Tibial nerve (tissue), 4 donors: ENCODE measurements around the gene RAB3A. TPM values are rescaled to one million over a fixed set of nuclear protein-coding genes. Genes with fewer than 3 reads are reported as not detected.

Source experiments
- DNase-seq, 2 donors: peaks; one replicate each; pipeline ENCODE4 v3.0.0-alpha.2; 2019; ENCODE audit warnings: low spot score in 2 of 2
- H3K27ac ChIP-seq, 4 donors: fragments of 200-600 bp; sonication (generic) in 3 of 4; one replicate each; pipeline ENCODE4 v1.5.1; 2017 to 2019; ENCODE audit warnings: mild to moderate bottlenecking in 1 of 4
- H3K27me3 ChIP-seq, 2 donors: fragments of 200-600 bp; sonication (generic) in 1 of 2; one replicate each; pipeline versions ENCODE4 v1.5.1 to v1.6.0; 2017 to 2019
- H3K36me3 ChIP-seq, 3 donors: fragments of 200-600 bp; sonication (generic); one replicate each; pipeline ENCODE4 v1.5.1; 2018 to 2019
- H3K4me1 ChIP-seq, 4 donors: fragments of 200-600 bp; sonication (generic) in 3 of 4; one replicate each; pipeline ENCODE4 v1.5.1; 2017 to 2019
- H3K4me3 ChIP-seq, 4 donors: fragments of 200-600 bp; sonication (generic) in 3 of 4; one replicate each; pipeline ENCODE4 v1.5.1; 2017 to 2019; ENCODE audit warnings: mild to moderate bottlenecking in 1 of 4, moderate library complexity in 1 of 4
- H3K9me3 ChIP-seq, 4 donors: fragments of 200-600 bp; sonication (generic) in 3 of 4; one replicate each; pipeline ENCODE4 v1.5.1; 2017 to 2019
- EP300 ChIP-seq, 2 donors: sonication (generic); formaldehyde crosslinking; IDR thresholded peaks; one replicate each; pipeline ENCODE4 v1.6.1; 2017; ENCODE audit warnings: antibody characterized with exemption in 2 of 2, mild to moderate bottlenecking in 1 of 2
- POLR2A ChIP-seq, 2 donors: fragments of 450-650 bp; IDR thresholded peaks; one replicate each; pipeline ENCODE4 v1.6.1; 2017; ENCODE audit warnings: antibody characterized with exemption in 2 of 2, mild to moderate bottlenecking in 2 of 2, moderate library complexity in 2 of 2
- WGBS, 2 donors: methylation state at CpG; one replicate each; pipeline ENCODE4 v1.1.5; 2018; 5-methylcytosine and 5-hydroxymethylcytosine counted together
- total RNA-seq, 4 donors: library from RNA; depleted of rRNA; stranded (reverse); fragments of >200 nt; gene quantifications; one replicate each; pipeline ENCODE4 v1.1.0, GENCODE V29; 2016
- TF ChIP-seq, protein P1 (sequence below), 5 experiments: fragments of 200-600 bp in 3 of 5; fragments of 450-650 bp in 2 of 5; sonication (generic) in 3 of 5; IDR thresholded peaks; one replicate each; pipeline ENCODE4 v1.5.1; 2016 to 2019; ENCODE audit warnings: antibody characterized with exemption in 5 of 5, mild to moderate bottlenecking in 3 of 5, moderate library complexity in 2 of 5

The RAB3A gene
- total RNA-seq, 4 donors from 2014 or later: 1.5 to 5.1 (median 3.9) TPM; not detected in 1

DNA sequence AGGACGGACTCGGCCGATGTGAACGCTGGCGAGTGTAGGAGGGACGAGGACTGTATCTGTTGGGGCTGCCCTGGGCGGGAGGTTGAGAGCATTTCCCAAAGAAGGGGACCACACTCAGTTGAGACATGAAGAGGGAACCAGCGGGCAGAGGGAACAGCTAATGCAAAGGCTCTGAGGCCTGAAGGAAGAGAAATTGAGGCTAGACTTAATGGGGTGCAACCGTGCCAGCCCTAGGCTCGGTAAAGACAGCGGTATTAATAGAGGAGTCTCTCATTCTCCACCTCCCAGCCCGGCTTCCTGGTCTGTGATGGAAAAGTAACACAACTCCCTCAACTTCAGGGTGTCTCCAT, 9.7 kb downstream of the RAB3A start:
- Histone ChIP-seq H3K4me1 (peaks cover 0 to 28% (median 14%) of the 10 kb centered on the region in 4 donors), H3K36me3 (peaks cover 0 to 36% (median 0%) of the 10 kb centered on the region in 3 donors), H3K4me3 (peak overlapping the region in 3 of 4 donors; percentile 84 to 99 (median 89)), H3K27ac (peak overlapping the region in 2 of 4 donors; percentile 60 to 95), H3K9me3 (no peaks in the 10 kb centered on the region), H3K27me3 (no peaks in the 10 kb centered on the region)
- 55 to 64% methylated on average over 12 of the region's 12 CpGs for WGBS, 2 donors
- no peak for DNase-seq
- TF ChIP-seq, protein P1, sequence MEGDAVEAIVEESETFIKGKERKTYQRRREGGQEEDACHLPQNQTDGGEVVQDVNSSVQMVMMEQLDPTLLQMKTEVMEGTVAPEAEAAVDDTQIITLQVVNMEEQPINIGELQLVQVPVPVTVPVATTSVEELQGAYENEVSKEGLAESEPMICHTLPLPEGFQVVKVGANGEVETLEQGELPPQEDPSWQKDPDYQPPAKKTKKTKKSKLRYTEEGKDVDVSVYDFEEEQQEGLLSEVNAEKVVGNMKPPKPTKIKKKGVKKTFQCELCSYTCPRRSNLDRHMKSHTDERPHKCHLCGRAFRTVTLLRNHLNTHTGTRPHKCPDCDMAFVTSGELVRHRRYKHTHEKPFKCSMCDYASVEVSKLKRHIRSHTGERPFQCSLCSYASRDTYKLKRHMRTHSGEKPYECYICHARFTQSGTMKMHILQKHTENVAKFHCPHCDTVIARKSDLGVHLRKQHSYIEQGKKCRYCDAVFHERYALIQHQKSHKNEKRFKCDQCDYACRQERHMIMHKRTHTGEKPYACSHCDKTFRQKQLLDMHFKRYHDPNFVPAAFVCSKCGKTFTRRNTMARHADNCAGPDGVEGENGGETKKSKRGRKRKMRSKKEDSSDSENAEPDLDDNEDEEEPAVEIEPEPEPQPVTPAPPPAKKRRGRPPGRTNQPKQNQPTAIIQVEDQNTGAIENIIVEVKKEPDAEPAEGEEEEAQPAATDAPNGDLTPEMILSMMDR (IDR thresholded peaks at IDR 0.05): no peak
- TF ChIP-seq EP300 (IDR thresholded peaks at IDR 0.05) (no peak), POLR2A (IDR thresholded peaks at IDR 0.05) (no peak)

DNA sequence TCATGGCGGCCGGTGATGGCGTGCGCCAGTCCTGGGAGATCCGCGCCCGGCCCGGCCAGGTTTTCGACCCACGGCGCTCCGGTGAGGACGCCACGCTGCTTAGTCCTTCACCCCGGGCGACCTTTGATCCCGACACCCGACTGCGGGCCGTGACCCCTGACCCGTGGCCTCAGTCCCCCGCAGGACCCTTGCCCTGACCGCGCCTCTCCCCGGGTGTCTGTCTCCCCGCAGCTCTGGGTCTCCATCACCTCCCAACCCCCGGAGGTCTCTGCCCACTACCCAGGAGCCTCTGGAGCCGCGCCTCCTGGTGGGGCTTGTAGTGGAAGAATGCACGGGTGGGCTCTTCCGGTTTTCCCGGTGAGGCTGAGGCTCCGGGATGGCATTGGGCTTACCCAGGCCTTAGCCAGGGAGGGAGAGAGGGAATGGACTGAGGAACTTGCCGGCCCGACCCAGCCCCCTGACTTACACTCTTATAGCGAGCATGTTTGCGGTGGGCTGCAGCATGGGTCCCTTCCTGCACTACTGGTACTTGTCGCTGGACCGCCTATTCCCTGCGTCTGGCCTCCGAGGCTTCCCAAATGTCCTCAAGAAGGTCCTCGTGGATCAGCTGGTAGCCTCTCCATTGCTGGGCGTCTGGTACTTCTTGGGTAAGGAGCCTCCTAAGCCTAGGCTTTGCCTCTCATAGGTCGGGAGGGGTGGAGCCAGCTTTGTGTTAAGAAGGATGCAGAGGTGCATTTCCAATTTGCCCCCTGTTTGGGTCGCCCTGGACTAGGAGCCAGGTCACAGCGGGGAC, 10.3 kb downstream of the RAB3A start:
- no peaks in the 10 kb centered on the region for H3K9me3 ChIP-seq
- H3K4me1 ChIP-seq: peaks cover 0 to 28% (median 14%) of the 10 kb centered on the region in 4 donors
- TF ChIP-seq EP300 (IDR thresholded peaks at IDR 0.05) (no peak), POLR2A (IDR thresholded peaks at IDR 0.05) (no peak)
- TF ChIP-seq, protein P1 (IDR thresholded peaks at IDR 0.05): no peak
- H3K36me3 ChIP-seq: peaks cover 0 to 30% (median 0%) of the 10 kb centered on the region in 3 donors
- DNase-seq: no peak
- H3K27ac ChIP-seq: peak overlapping the region in 3 of 4 donors; percentile 81 to 95 (median 84)
- peak overlapping the region; percentile 82 to 99 (median 86) for H3K4me3 ChIP-seq
- WGBS, 2 donors: 6 to 7% methylated on average over 31 to 39 of the region's 46 CpGs
- H3K27me3 ChIP-seq: no peaks in the 10 kb centered on the region

DNA sequence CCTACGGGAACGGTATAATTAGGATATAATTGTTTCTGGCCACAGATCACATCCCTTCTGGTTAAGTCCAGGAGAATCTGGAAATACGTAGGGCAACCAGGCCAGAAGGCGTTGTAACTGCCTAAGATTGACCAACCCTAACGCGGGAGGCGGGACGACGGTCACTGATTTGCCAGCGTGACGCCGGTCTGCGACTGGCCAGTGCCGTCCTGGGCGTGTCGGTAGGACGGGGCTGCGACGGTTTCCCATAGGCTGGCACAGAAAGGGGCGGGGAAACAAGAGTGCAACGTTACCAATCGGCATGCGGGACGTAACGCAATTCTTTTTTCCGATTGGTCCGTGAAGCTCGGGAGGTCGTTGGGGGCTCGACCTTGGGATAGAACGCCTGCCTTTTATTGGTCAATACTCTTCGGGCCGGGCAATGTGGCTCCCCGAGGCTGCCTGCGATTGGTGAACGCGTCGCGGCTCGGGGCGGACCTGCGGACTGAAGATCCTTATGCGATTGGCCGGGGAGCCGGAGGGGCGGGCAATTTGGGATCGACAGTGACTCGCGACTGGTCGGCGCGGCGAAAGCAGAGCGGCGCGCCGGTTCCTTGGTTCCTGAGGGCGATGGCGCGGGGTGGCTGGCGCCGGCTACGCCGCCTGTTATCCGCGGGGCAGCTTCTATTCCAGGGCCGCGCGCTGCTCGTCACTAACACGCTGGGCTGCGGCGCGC, 11.0 kb downstream of the RAB3A start, which contains the start of gene MPV17L2:
Gene MPV17L2 (plus strand): TSS at position 546 of the 715 bp plus-strand sequence. CDS start 64 bp downstream, at position 610.
- 0% methylated on average over 62 to 63 of the region's 74 CpGs for WGBS, 2 donors
- DNase-seq: peak; percentile 98 to 99

DNA sequence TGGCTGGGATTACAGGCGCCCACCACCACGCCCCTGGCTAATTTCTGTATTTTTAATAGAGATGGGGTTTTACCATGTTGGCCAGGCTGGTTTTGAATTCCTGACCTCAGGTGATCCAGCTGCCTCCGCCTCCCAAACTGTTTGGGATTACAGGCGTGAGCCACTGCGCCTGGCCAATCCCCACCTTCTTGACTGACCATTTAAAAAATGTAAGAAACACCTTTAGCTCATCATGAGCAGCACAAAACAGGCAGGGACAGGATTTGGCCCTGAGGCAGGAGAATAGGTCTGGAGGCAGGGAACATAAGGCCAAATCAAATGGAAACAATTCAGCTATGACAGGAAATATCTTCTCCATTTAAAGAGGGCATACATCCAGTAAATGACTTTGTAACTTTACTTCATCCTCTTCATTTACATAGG, 12.2 kb downstream of the RAB3A start:
- Histone ChIP-seq H3K4me1 (peaks cover 0 to 28% (median 14%) of the 10 kb centered on the region in 4 donors), H3K36me3 (peaks cover 0 to 13% (median 0%) of the 10 kb centered on the region in 3 donors), H3K27me3 (no peaks in the 10 kb centered on the region), H3K27ac (peak overlapping the region; percentile 90 to 97 (median 95)), H3K4me3 (peak overlapping the region; percentile 45 to 99 (median 70)), H3K9me3 (no peaks in the 10 kb centered on the region)
- TF ChIP-seq, protein P1 (IDR thresholded peaks at IDR 0.05): peak in 1 of 5 experiments; percentile 50
- TF ChIP-seq POLR2A (IDR thresholded peaks at IDR 0.05): no peak
- no peak for DNase-seq
- 77 to 82% methylated on average over 5 of the region's 5 CpGs for WGBS, 2 donors

More for the DNA sequence above, 11.0 kb downstream of the RAB3A start, which contains the start of gene MPV17L2:
- no peaks in the 10 kb centered on the region for H3K9me3 ChIP-seq
- peaks cover 0 to 23% (median 0%) of the 10 kb centered on the region in 3 donors for H3K36me3 ChIP-seq
- peak within 1 kb of the TSS; percentile 90 to 97 (median 95) for H3K27ac ChIP-seq
- H3K27me3 ChIP-seq: no peaks in the 10 kb centered on the region
- TF ChIP-seq EP300 (IDR thresholded peaks at IDR 0.05) (peak; percentile 74 to 97), POLR2A (IDR thresholded peaks at IDR 0.05) (peak; percentile 77 to 85)
- TF ChIP-seq, protein P1 (IDR thresholded peaks at IDR 0.05): peak in 2 of 5 experiments; percentile 76 to 79
- H3K4me3 ChIP-seq: peak within 1 kb of the TSS; percentile 82 to 99 (median 86)
- peaks cover 0 to 28% (median 14%) of the 10 kb centered on the region in 4 donors for H3K4me1 ChIP-seq
